ENCODE results near the gene ME2.
"Not testable (repeated sequence)": the region's sequence is repeated elsewhere in the genome, so short reads cannot be mapped to it uniquely, and the experiment has no call there.

Gene ME2

DNA sequence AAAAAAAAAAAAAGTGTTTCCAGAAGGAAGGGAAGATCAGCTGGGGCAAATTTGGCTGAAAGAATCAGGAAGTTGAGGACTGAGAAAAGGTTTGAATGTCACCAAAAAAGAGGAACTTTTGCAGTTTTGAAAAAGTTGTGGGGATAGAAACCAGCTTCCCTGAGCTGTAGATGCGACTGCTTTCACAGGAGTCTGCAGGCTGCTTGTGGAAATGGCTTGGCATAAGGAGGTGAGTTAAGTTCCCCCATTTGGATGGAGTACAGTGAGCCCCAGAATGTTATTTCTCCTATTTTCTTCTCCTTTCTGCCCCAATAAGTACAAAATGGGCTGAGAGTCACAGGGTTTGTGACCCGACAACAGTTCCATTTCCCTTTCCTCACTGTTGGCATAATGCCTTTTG is 16.5 kb upstream of the ME2 start:
- no peak for DNase-seq

DNA sequence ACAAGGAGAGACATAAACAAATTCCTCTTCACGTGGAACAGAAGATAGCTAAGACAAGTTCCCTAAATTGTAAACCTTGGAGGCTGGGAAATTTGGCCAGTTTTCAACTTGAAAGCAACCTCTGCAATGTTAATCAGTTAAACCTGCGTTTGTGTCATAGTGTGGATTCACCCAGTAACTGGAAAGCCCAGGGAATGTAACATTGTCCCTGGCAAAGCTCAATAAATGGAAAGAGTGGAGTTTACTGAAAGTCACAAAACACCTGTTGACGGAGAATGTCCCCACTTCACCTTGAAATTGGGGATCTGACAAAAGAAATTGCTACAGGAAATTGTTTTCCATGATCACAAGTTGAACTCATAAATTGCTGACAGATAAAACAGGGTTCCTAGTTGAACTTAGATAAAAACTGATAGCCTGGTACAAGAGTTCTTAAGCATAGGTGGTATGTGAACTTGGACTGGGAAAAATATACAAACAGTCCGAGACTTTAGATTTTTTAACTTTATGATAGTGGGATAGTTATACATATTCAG is 15.0 kb upstream of the ME2 start:
- no peak for DNase-seq

DNA sequence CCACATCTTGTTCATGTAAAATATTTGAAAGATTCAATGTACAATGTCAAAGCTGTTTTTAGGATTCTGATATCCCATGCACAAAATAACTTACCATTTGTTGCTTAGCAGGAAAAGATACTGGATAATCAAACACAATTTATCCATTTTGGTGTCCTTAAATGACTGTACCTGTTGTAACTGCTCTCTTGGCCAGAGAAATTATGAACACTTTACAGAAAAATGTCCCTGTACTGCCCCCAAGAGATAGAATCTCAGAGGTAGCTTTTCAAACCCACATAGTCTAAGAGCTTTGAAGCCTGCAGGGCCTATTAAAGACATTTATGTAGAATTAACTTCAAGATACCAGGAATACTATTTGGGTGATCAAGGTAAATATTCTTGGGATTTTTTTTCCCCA is 12.2 kb upstream of the ME2 start:
- DNase-seq, result no peak

DNA sequence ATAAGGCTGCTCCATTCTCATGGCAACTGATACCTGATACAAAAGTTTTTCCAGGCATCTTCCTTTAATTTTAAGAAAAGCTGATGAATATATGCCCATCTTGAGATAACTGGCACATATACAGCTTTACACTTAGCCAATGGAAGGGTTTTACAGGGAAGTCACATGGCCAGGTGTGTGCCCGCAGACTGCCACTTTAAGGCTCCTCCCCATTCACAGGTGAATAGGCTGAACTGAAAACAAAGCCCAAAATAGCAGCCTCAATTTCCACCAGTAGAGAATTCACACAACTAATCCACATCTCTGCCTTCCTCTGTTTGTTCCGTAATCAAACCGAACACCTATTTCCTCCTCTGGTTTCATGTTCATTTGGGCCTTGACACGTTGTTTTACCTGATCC is 9.8 kb upstream of the ME2 start:
- DNase-seq, result no peak

DNA sequence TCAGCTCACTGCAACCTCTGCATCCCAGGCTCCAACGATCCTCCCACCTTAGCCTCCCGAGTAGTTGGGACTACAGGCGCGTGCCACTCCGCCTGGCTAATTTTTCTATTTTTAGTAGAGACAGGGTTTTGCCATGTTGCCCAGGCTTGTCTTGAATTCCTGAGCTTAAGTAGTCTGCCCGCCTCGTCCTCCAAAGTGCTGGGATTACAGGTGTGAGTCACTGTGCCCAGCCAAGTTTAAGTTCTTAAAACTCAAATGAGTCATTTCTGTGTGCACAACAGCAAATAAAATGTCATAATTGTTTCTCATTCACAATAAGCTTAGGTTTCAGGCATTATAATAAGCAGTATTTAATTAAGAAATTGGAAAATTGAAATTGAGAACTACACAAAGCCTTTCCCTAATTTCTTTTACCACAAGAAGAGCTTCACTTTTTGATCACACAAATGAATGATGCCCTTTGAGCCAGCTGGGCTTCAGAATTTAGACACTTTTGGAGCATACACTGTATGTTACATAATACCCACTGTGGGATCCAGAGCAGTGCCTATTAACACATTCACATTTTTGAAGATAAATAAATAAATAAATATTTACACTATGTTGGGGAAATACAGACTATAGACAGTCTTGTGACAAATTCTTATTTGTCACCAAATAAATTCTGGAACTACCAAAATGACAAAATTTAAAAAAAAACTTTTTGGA is 8.6 kb upstream of the ME2 start:
- no peak for DNase-seq

DNA sequence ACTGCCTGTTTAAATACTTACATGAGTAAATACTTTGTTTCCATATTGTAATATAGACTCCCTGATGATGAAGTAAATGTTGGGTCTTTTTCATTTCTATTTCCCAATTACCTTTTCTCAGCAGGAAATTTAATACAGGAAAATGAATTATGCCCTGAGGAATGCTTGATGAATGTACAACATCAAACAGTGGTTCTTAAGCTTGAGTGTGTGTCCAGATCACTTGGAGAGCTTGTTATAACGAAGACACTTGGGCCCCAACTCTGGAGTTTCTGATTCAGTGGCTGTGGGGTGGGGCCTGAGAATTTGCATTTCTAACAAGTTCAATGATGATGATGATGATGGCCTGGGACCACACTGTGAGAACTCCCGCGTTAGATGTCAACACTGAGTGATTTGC is 7.1 kb upstream of the ME2 start:
- no peak for DNase-seq

DNA sequence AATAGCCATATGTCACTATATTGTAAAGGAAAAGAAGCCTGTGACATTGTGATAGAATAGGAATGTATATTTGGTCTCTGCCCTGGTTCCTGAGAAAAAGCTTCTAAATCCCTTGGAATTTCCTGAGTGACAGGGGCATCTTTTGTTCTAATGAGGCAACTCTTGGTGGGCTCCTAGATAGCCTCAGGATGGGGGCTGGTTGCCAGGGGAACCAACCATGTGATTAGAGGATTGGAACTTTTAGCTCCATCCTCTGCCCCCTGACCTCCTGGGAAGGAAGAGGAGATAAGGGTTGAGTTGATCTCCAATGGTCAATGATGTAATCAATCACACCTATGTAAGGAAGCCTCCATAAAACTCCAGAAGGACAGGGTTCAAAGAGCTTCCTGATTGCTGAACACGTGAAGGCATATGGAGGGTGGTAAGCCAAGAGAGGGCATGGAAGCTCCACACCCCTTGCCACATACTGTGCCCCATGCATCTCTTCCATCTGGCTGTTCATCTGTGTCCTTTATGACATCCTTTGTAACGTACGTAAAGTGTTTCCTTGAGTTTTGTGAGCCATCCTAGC is 2.9 kb upstream of the ME2 start:
- no peak for DNase-seq

DNA sequence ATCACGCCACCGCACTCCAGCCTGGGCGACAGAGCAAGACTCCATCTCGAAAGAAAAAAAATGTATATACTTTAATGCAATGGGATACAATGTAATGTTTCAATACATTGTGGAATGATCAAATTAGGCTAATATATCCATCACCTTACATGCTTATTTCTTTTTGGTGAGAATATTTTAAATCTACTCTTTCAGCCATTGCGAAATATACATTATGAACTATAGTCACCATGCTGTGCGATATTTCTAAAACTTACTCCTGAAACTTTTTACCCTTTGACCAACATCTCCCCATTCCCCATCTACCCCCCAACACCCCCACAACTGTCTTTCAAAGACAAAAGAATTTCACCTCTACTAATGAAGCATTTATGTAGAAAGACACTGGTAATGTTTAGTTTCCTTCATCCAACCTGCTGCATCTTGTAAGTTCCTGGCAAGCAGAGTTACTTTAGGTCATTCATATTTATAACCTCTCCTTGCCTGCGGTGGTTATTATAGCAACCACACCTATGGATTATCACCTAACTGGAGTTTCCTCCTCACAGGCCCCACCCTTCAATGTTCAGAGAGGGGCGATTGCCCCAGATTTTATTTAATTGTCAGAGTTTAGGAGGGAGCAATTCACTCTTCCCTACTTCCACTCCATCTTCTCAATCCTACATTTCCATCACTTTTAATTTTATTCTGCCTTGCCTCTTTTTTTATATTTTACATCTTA is 1.2 kb upstream of the ME2 start:
- DNase-seq, result no peak

DNA sequence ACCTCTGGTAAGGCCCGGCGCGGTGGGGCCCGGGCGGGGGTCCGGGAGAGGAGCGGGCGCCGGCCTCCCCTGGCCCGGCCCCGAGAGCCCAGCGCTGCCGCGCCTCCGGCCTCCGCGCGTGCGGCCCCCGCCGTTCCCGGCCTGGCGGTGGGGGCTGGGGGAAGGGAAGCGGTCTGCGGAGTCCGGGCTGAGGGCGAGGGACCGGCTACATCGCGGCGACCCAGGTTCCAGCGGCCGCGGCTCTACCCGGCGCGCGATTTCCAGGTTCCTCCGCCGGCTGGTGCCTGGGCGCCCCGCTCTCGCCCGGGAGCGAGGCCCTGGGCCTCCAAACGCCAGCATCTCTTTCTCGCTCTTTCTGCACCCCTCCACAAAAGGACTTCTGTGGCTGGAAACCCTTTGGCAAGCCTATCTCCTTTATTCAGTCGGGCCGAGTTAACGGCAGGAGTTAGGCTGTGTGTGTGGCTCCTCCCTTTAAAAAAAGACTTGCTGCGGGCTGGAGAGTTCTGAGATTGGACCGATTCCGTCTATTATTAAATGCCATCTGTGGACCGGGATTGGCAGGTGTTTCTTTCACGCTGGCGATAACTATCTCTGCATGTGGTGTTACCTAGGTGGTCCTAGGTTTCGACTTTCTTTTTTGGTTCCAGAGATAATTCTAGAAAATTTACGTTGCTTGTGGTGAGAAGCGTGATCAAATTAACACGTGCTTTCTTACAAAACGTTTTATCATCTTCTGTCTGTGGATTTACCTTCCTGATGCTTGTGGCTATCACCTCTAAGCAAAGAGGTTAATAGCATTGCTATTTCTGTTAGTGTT is 592 bp downstream of the ME2 start:
- DNase-seq, result peak; percentile 56

DNA sequence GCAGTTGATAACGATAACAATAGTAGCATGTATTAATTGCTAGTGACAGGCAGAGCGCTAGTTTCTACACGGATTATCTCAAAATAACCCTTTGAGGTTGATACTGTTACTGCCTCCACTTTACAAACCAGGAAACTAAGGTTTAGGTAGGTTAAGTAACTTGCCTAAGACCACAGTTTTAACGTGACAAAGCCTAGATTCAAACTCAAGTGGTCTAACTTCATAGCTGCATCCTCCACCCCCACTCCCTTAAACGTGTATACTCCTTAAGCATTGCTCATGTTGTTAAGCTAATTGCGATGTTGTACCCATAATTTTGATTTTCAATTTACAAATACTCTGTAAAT is 1.2 kb downstream of the ME2 start:
- DNase-seq, result no peak

DNA sequence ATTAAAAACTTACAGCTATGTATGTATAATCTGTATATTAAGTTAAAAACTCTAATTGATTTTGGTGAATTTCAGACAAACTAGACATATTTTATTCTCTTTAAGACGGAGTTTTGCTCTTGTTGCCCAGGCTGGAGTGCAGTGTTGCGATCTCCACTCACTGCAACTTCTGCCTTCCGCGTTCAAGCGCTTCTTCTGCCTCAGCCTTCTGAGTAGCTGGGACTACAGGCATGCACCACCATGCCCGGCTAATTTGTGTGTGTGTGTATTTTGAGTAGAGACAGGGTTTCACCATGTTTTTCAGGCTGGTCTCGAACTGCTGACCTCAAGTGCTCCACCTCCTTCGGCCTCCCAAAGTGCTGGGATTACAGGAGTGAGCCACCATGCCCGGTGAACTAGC is 2.0 kb downstream of the ME2 start:
- DNase-seq, result not testable (repeated sequence)

DNA sequence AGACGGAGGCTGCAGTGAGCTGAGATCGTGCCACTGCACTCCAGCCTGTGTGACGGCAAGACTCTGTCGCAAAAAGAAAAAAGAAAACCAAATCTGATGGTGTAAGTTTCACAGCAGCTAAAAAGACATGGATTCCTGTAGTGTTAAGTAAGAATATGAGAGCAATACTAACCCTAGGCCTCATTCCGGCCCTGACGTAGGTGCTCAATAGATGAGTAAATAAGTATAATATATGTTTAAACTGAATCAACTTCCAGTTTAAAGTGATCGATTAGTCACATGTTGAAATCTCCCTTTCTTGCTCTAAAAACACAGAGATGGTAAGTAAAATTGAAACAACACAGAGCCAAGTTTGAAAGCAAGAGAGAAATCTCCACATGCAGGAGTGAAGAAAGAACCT is 8.0 kb downstream of the ME2 start:
- no peak for DNase-seq

DNA sequence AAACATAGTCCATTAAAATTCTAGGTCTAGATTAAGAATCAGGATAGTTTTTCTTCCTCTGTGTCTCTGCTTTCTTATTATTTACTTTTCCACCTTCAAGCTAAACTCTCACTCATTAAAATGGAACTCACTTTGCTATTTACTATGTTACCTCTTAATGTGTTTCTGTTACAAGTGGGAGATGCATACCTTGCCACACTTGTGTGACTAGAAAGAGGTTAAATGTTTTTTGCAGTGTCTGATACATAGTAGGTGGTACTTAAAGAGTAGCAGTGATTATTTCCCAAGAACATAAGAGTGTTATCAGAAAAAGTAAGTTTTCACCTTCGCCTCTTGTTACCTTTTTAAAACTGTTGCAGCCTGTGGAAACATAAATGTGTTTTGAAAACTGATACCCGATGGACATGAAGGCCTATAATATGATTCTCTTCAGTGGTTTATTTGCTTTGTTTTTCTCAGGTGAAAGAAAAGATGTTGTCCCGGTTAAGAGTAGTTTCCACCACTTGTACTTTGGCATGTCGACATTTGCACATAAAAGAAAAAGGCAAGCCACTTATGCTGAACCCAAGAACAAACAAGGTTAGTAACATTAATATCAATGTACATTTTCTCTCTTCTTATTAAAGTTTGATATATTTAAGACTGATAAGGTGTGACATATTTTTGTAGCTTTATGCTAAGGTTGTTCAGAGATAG is 16.6 kb downstream of the ME2 start:
- DNase-seq, result no peak

DNA sequence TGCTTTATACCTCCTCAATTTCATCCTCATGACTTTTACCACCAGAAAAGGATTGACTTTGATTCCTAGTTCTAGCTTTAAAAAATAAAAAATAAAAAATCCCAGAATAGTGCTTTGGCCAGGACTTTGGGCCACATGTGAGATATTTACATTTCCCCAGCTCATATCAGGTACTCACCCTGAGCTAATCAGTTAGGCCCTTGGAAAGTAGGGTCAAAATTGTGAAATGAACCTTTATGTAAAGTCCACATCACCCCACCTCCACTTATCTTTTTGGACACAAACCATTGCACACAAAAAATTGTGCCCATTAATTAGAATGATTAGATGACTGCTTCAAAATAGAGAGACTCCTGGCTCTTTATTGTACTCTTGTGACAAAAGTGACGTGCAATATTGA is 17.2 kb downstream of the ME2 start:
- no peak for DNase-seq

DNA sequence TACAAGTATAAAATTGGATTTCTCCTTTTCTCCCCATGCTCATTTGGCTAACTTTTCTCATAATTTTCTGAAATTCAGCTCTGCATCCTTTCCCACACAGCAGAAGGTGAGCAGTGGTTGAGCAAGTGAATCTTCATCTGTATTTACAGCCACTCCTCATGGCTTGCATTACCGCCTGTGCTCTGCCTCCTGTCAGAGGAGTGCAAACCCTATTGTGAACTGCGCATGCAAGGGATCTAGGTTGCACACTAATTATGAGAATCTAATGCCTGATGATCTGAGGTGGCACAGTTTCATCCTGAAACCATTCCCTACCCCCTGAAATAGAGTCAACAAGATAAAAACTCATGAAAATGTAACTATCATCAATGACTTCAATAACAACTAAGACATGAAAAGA is 20.0 kb downstream of the ME2 start:
- no peak for DNase-seq

DNA sequence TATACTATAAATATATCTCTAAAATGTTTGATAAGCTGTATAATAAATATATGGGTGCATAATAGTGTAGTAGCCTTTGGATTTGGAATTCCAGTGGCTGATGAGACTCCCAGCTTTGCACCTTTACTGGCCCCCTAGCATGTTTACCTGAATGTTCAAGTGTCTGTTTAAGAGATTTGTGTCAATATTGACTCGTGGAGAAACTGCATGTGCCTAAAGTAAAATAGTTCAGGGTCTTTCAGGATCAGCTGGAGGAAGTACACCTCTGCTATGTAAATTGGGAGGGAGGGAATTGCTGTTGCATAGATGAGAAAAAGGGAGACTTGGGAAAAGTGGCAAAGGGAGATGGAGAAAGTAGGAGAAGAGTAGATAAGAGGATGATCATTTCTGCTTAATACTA is 23.9 kb downstream of the ME2 start:
- DNase-seq, result no peak

DNA sequence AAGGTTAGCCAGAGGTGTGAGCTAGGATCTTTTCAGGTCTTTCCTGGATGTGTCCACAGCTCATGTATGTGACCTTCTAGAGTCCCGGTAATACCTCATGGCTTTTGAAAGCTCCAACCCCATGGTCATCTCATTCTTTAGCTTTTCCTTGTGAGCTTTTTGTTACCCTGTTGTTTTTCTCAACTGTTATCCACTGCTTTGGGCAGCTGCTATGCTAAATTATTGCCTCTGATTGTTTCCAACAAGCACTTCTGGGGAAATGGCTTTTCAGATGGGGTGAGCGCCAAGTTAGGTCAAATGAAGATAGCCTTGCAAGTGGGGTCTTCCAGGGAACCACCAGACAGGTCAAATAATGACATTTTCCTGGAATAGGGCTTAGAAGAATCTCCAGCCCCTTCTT is 27.9 kb downstream of the ME2 start:
- DNase-seq, result no peak

DNA sequence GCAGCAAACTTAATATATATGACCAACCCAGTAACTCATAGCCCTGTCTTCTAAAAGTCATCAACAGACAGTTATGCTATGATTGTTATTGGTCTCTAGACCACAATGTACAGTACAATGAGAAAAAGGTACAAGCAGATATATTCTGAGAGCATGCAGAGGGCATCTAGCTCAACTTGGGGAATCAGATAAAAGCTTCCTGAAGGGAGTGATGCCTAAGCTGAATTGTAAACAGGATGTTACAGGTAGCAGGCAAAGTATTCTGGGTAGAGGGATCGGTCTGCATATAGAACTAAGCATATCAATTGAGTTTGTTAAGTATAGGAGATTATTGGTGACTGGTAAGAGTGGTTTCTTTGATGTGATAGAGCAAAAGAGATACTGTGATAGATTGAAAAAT is 30.3 kb downstream of the ME2 start:
- DNase-seq, result peak; percentile 5

DNA sequence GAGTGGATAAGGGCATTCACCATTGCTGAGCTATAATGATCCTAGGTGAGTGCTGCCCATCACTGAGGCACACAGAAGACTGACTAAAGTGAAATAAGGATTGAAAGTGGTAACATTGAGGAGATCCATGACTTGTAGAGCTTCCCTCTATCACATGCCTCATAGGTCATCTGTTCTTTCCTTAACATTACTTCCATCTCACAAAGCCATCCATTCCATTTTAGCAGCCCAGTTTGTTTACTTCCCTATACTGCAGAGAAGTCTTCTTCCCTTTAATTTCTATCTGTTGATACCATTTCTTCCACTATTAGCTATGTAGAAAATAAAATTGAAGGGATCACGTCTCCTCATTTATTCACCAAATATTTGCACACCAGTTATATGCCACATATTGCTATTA is 32.1 kb downstream of the ME2 start:
- DNase-seq, result no peak

DNA sequence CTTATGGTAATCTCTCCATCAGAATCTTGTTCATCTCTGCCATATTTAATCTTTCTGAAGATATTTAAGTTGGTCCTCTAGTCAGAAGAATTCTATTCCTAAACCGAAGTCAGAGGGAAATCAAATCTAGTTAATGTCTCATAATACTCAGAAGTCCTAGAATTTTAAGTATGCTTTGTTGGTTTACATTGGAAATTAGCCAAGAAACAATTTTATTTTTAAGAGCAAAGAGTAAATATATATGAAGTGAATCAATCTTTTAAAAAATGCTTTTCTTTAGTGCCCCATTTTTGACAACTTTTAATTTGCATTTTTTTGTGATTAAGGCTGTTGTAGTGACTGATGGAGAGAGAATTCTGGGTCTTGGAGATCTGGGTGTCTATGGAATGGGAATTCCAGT is 38.1 kb downstream of the ME2 start:
- no peak for DNase-seq

DNA sequence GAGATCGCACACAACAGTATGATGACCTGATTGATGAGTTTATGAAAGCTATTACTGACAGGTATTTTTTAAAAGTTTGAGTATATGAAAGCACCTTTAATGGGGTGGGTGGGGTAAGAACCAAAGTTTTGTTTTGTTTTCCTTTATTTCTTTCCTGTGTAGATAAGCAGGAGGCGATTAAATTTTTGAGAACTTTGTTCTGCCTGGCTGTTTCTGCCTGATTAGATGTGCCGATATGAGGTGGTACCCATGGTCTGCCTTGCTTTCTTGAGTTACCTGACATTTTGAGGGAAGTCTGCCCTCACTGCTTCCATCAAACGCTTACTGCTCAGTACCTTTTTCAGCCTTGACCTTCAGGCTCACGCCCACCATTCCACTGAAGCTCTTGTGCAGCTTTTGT is 39.2 kb downstream of the ME2 start:
- no peak for DNase-seq

DNA sequence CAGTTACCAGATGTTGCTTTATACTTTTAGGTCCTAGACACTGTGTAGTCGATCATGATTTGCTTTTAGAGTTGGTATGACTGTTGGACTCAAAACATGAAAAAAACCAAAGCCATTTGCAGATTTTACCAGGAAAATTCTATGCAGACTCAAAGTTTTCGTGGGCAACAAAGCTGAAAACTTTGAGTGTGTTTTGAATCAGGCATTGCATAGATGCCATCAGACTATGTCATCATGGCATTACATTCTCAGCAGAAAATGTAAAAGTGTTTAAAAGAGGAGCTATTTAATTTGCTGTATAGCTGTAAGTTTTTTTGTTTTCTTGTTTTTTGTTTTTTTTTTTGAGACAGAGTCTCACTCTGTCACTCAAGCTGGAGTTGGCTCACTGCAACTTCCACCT is 45.5 kb downstream of the ME2 start:
- no peak for DNase-seq

DNA sequence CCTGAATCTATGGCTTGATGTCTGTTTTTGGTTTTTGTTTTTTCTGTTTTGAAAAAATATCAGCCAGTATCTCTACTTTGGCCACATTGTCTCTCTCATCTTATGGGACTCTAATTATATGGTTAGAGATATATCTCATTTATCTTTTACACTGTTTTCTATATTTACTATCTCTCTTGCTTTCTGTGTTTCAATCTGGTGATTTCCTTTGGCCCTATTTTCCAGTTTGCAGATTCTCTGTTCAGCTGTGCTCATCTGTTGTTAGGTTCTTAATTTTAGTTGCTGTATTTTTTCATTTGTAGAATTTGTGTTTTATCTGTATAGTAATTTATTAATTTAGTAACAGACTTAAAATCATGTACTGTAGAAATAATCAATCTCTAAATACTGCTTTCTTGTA is 47.6 kb downstream of the ME2 start:
- DNase-seq, result no peak

All from CD4-positive, alpha-beta T cell treated with Interleukin-10 for 1 hour (primary cell).